Stimulated activated CD8-positive, alpha-beta memory T cell treated with anti-CD3 and anti-CD28 coated beads, Interleukin-4, amount 100 ng/mL, for 1 hour (primary cell): ENCODE data around the gene PGC.
"Not testable (repeated sequence)": the region's sequence is repeated elsewhere in the genome, so short reads cannot be mapped to it uniquely, and the experiment has no call there.

ENCODE experiments used
- DNase-seq, 2 donors: peaks; one replicate each; pipeline ENCODE4 v3.0.0-alpha.2; 2020; ENCODE audit warnings: low read depth in 2 of 2, low spot score in 1 of 2

PGC gene

GRCh38 chr6:41775293-41775882 lies 28.2 kb upstream of the PGC start:
- DNase-seq: no peak

- DNase-seq: no peak
Measured at GRCh38 chr6:41774841-41775240, 27.6 kb upstream of the PGC start.

- DNase-seq: no peak
Measured at GRCh38 chr6:41771058-41771983, 24.1 kb upstream of the PGC start.

- no peak for DNase-seq
Measured at GRCh38 chr6:41770381-41771057, 23.3 kb upstream of the PGC start.

GRCh38 chr6:41769376-41769775 lies 22.2 kb upstream of the PGC start:
- DNase-seq: no peak

- DNase-seq: no peak
Measured at GRCh38 chr6:41768545-41769308, 21.5 kb upstream of the PGC start.

GRCh38 chr6:41767112-41767833 lies 20.1 kb upstream of the PGC start:
- DNase-seq: no peak

GRCh38 chr6:41766043-41766664 lies 19.0 kb upstream of the PGC start:
- DNase-seq: not testable (repeated sequence)

GRCh38 chr6:41763470-41763869 lies 16.3 kb upstream of the PGC start:
- DNase-seq: no peak

- DNase-seq: no peak
Measured at GRCh38 chr6:41759905-41760579, 12.8 kb upstream of the PGC start.

- DNase-seq: no peak
Measured at GRCh38 chr6:41759106-41759904, 12.1 kb upstream of the PGC start.

- DNase-seq: no peak
Measured at GRCh38 chr6:41758641-41759035, 11.4 kb upstream of the PGC start.

GRCh38 chr6:41757931-41758640 lies 10.9 kb upstream of the PGC start:
- no peak for DNase-seq

- no peak for DNase-seq
Measured at GRCh38 chr6:41757271-41757670, 10.1 kb upstream of the PGC start.

GRCh38 chr6:41756354-41756753 lies 9.2 kb upstream of the PGC start:
- DNase-seq: no peak

GRCh38 chr6:41755895-41756294 lies 8.7 kb upstream of the PGC start:
- no peak for DNase-seq

GRCh38 chr6:41750374-41750773 lies 3.2 kb upstream of the PGC start:
- no peak for DNase-seq

- DNase-seq: no peak
Measured at GRCh38 chr6:41748542-41748941, 1.3 kb upstream of the PGC start.
